CD4-positive, alpha-beta T cell treated with Interleukin-1 beta for 1 hour (primary cell): Measurements from ENCODE around the gene ABCE1.
"Not testable (repeated sequence)": the region's sequence is repeated elsewhere in the genome, so short reads cannot be mapped to it uniquely, and the experiment has no call there.

Source experiments
- DNase-seq, 2 donors: peaks; one replicate each; pipeline ENCODE4 v3.0.0-alpha.2; 2020 to 2022

The ABCE1 gene

DNA sequence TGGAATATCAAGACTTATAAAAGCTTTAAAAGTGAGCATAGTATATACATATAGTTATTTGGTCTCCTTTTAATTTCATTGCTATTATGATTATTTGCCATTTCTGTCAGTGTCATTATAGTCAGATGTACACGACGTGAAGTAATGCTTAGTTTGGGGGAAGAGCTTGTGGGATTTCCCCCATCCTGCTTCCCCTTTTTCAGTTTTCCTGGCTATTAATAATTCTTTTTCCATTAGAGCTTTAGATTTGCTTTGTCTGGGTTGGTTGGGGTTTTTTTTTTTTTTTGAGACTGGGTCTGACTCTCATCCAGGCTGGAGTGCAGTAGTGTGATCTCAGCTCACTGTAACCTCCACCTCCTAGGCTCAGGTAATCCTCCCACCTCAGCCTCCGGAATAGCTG is 5.4 kb downstream of the ABCE1 start:
- DNase-seq: no peak

GRCh38 chr4:145107126-145107525 is 9.0 kb downstream of the ABCE1 start:
- DNase-seq: no peak

DNA sequence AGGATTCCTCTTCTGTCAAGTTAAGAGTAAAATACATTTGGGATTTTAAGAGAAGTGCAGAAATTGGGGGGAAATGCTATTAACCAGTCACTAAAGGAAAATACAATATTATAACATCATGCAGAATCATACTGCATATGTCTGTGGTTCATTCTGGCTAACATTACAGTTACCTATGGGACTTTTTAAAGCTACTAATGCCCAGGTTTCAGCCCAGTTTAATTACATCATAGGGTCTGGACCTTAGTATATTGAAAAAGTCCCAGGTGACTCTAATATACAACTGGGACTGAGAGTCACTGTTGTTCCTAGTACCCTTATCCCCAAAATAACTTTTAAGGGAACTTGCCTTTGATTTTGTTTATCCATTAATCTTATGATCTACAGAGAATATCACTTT is 10.0 kb downstream of the ABCE1 start:
- DNase-seq: no peak

GRCh38 chr4:145125396-145125795 is 27.3 kb downstream of the ABCE1 start:
- DNase-seq: no peak

DNA sequence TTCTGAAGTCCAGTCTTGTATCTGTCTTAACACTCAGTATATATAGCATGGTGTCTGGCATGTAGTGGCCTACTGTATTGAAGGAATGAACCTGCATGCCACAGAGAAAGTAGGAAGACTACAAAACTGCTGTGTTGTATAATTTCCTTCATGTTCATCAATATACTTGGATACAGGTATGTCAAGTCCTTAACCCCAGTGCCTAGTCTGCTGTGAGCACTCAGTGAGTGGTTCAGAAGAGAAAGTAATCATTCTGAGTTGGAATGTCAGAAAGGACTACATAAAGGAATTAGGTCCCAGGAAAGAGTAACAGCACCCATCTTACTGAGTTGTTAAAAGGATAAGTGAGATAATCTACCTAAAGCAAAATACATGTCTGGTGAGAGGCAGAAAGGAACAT is 32.0 kb downstream of the ABCE1 start:
- DNase-seq: no peak

- DNase-seq: no peak
These were observed 32.8 kb downstream of the ABCE1 start for GRCh38 chr4:145130788-145131399.

- no peak for DNase-seq
These were observed 33.7 kb downstream of the ABCE1 start for GRCh38 chr4:145131848-145132247.

- DNase-seq: no peak
These were observed 34.5 kb downstream of the ABCE1 start for GRCh38 chr4:145132511-145133098.

GRCh38 chr4:145136219-145136618 is 38.1 kb downstream of the ABCE1 start:
- DNase-seq: not testable (repeated sequence)

DNA sequence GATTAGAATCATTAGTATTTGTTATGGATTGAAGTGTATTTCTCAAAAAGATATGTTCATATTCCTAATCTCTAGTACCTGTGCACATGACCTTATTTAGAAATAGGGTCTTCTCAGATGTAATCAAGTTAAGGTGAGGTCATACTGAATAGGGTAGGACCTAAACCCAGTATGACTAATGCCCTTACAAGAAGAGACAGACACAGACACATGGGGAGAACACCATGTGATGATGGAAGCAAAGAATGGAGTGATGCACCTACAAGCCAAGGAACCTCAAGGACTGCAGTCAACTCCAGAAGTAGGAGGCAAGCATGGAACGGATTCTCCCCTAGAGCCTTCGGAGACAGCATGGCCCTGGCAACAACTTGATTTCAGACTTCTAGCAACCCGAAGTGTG is 50.9 kb downstream of the ABCE1 start:
- DNase-seq: no peak

DNA sequence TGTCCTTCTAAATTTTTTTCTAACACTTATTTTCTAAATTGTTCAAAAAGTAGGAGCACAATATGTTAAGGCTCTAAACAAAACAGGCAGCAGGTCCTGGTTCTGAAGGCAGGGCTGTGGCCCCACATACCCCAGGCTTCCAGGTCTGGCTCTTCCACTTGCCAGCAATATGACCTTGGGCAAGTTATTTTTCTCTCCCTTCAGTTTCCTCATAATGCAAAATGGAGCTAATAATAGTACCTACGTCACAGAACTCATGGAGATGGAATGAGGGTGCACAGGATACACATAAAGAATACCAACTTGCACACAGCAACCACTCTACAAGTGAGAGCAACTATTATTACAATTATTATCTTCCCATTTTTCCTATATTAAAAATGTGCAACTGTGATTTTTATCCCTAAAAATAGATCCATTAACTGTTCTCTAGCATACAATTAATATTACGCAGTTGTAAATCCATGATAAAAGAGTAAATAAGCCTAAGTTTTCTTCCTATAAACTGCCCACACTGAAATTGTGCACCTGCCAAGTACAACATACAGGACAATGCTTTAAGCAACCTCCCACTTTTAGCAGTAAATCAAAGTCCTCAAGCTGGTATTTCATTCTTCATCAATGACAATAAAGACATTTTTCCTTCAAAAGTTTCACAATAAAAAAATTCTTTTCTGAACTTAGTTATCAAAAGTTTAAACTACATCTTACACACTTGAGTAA is 55.2 kb downstream of the ABCE1 start:
- no peak for DNase-seq

GRCh38 chr4:145153904-145154298 is 55.8 kb downstream of the ABCE1 start:
- DNase-seq: no peak

- DNase-seq: peak; percentile 18 to 31
These were observed 56.5 kb downstream of the ABCE1 start for GRCh38 chr4:145154573-145154972.

GRCh38 chr4:145155268-145155870 is 57.3 kb downstream of the ABCE1 start:
- DNase-seq: no peak

DNA sequence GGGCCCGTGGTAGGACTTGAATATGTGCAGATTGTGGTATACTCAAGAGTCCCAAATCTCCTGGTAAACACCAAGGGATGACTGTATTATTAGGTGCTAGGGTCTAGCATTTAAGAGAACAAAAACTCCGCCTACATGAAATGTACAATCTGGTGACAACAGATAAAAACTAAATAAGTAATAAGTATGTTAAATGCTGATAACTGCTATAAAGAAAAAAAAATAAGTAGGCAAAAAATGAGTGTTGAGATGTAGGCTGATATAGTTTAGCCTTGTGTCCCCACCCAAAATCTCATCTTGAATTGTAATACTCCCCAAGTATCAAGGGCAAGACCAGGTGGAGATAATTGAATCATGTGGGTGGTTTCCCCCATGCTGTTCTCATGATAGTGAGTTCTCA is 58.9 kb downstream of the ABCE1 start:
- no peak for DNase-seq

DNA sequence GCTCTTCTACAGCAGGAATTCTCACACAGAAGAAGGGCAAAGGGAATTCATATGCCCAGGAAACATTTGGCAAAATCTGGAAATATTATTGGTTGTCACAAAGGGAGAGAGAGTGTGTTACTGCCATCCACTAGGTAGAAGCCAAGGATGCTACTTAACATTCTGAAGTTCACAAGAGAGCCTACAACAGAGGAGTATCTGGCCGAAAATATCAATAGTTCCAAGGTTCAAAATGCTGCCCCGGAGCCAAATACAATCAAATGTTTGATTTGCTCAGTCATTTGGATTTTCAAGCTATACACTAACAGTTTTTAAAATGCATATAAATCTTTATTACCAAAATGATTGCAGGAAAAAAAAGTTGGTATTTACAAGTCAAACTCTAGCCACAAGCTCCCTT is 63.4 kb downstream of the ABCE1 start:
- DNase-seq: no peak

- no peak for DNase-seq
These were observed 69.8 kb downstream of the ABCE1 start for GRCh38 chr4:145167887-145168286.

- DNase-seq: no peak
These were observed 70.6 kb downstream of the ABCE1 start for GRCh38 chr4:145168581-145169187.

- DNase-seq: no peak
These were observed 72.1 kb downstream of the ABCE1 start for GRCh38 chr4:145170223-145170622.

DNA sequence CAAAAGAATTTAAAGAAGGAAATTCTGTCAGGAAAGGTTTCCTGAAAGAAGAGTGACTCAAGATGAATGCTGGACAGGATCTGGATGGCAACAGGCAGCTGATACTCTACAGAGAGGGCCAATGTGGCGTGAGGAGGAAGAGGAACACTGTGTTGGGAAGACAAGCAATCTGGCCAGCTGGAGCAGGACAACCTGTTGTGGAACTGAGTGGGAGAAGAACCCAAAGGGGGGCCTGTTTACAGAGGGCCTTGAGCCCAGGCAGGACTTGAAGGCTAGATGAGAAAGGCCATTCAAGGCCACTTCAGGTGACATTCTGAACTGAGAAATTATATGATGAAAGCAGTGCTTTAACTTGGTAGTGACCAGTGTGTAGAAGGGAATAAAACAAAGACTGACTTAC is 73.8 kb downstream of the ABCE1 start:
- DNase-seq: no peak

GRCh38 chr4:145176641-145177432 is 78.7 kb downstream of the ABCE1 start:
- DNase-seq: peak in 1 of 2 donors; percentile 48

DNA sequence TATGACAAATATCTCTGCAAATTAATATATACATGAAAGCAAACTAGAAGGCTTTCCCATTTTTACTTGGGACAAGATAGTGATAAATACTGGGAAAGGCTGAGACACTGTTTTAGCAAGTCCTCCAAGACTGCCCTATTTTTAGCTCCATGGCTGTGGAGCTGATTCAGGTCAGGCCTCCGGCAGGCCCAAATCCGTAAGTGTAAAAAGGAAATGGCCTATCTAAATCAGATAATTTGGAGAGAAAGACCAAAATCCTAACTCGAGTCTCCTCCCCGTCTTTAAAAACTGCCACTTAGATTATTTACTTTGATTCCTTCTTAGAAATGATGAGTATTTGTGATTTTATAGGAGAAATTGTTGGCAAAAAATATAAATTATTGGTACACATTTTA is 79.4 kb downstream of the ABCE1 start:
- peak in 1 of 2 donors; percentile 24 for DNase-seq
